ENCODE data around the gene ZNF783. TPM values are rescaled to one million over a fixed set of nuclear protein-coding genes. Genes with fewer than 3 reads are reported as not detected.

Gene ZNF783
- 10 to 100 TPM in 2 of 4 donors, 1 to 10 TPM in 2; 9.1 to 30.3 (median 11.9) TPM for total RNA-seq

GRCh38 chr7:149261829-149262617 is at the start of gene ZNF783:
Gene ZNF783, plus strand, starts transcription at chr7:149262196. Its CDS starts 138 bp downstream, at chr7:149262334.
- TF ChIP-seq CTCF (IDR thresholded peaks at IDR 0.05; ENCODE audit: low read depth), result no peak

GRCh38 chr7:149214020-149214720 is 47.8 kb upstream of the ZNF783 start:
- TF ChIP-seq CTCF (IDR thresholded peaks at IDR 0.05; ENCODE audit: low read depth), result no peak

DNA sequence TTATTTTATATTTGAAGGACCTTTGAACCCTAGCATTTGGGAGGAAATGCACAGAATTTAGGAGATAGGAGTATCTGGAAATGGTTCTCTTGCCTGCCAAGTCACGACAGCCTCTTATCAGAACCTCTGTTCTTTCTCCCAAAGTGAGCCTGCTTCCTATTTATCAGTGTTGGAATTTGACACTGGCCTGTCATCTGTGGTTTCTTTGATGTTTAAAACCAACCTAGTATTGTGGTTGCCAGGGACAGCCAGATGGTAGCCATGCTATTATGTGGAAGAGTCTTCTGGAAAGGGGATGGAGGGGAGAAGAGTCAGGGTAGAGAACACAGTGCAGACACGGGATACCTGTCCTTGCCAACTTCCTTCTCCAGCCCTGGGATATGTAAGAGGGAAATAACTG is 45.6 kb upstream of the ZNF783 start:
- TF ChIP-seq CTCF (IDR thresholded peaks at IDR 0.05; ENCODE audit: low read depth), result no peak

GRCh38 chr7:149217570-149217969 is 44.4 kb upstream of the ZNF783 start:
- no peak for TF ChIP-seq CTCF (IDR thresholded peaks at IDR 0.05; ENCODE audit: low read depth)

DNA sequence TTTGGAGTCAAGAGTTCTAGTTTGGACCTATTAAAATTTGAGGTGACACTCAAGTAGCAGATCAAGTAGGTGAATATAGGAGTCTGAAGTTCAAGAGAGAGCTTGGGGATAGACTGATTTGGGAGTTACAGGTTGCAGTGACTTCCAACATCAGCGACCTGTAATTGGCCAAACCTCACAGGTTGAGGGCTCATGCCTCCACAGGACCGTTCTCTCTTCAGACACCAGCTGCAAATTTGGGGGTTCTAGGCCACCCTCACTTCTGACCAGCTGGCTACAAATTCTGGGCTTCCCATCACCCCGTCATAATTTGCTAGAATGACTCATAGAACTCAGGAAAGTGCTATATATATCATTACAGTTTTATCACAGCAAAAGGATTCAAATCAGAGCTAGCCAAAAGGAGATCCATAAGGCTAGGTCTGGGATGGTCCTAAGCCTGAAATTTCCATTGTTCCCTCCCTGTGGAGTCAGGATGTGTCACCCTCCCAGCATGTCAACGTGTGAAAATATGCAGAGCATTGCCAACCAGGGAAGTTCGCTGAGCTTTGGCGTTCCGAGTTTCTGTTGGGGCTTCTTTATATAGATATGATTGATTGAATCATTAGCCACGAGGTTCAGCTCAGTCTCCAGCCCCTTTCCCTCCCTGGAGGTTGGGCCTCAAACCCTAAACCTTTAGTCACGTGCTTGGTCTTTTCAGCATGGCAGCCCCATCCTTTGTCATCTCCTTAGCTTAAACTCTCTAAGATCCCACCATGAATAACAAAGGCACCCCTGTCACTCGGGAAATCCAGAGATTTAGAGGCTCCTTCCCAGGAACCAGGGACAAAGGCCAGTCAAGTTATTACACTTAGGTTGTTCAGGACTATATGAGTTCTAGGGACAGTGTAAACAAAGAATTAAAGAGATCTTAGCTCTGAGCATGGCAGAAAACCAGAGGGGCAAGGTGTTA is 43.3 kb upstream of the ZNF783 start:
- no peak for TF ChIP-seq CTCF (IDR thresholded peaks at IDR 0.05; ENCODE audit: low read depth)

DNA sequence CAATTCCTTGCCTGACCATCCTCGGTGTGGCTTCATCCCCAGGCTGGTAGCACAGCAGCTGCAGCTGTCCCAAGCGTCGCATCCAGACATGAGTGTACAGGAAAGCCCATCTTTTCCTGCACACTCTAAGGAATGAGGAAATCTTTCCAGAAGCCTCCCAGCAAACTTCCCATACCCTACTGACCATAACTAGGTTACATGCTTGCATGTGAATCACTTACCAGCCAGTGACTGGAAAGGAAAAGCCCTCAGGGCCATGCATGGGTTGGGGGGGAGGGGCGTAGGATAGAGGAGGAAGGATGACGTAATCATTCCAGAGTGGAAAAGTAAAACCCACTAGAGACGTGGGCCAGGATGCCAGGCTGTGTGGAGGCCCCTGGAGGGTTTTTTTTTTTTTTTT is 41.5 kb upstream of the ZNF783 start:
- TF ChIP-seq CTCF (IDR thresholded peaks at IDR 0.05; ENCODE audit: low read depth), result no peak

Measured in subcutaneous adipose tissue (tissue), 4 donors.